ENCODE data around the gene TBC1D5.

DNA sequence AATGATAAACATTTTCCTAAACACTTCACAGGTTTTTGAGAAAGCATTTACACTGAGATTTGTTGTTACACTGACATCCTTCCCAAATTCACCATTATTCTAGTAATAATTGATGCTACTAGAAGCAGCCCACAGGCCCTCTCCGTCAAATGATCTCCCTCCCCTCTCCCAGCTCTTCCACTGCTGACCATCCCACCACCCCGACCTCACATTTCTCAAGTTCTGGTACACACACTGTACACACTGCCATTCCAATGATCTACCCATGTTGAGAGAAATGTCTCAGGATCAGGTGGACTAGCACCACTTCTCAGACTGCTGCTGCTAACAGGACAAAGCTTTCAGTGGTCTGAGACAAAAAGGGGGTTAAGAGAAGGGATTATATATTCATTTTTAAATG, 3.5 kb downstream of the TBC1D5 start:
- TF ChIP-seq CTCF (IDR thresholded peaks at IDR 0.05) (no peak), POLR2AphosphoS5 (IDR thresholded peaks at IDR 0.05; ENCODE audit: low read depth, low read length) (no peak), TCF7L2 (IDR thresholded peaks at IDR 0.05; ENCODE audit: low read depth, low read length) (no peak), REST (IDR thresholded peaks at IDR 0.05; ENCODE audit: insufficient read depth in 1 of 2, low read depth in 2 of 2, low read length in 1 of 2) (no peak)

All from Panc1 (cell line).